GM19193 (cell line): ENCODE measurements around the gene KAT6B.

Source experiments
- POLR2A ChIP-seq: IDR thresholded peaks from 4 replicates; pipeline ENCODE4 v1.6.1; 2011; ENCODE audit not compliant: insufficient read depth, insufficient read length; ENCODE audit errors: extremely low read depth

KAT6B gene

DNA sequence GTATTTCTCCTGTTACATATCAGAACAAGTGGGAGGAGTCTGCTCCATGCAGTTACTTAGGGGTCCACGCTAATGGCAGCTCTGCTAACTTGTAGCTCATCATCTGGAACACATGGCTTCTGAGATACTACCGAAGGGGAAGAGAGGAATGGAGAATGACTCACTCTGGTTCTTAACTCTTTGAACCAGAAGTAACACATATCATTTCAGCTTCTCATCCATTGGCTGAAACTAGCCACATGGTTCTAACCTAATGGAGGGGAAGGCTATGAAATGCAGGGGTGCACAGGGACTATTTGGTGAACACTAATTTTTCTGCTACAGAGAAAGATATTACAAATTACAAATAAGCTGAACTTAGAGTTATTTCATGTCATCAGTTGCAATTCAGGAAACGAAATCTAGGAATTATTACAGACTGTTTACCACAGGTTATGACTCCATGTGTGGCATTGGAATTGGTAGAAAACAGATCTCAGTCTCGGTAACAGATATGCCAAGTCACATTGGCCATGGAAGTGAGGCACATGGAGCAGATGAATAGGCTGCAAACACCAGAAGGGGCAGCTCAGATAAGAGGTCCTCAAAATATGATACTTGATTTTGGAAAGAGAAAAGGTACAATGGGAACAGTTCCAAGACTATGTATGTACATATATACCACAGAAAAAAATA lies 9.4 kb upstream of the KAT6B start:
- no peak for TF ChIP-seq POLR2A

GRCh38 chr10:74821501-74821900 lies 4.9 kb upstream of the KAT6B start:
- TF ChIP-seq POLR2A: no peak

DNA sequence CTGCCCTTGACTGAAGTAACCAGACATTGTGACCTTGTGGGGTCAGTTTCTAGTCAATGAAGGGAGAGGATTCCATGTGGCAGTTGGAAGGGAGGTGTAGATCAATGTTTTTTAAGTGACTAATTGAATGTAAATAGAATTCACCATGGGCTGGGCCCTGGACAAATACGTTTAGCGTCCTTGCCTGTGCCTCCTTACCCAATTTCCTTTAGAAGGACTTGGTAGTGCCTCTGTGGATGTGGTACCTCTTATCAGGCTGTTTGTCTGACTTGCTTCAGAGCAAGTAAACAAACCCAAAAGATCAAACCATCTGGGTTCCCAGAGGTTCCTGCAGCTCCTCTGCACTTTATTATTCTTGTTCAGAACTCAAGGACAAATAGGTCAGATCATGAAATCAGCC lies 4.3 kb upstream of the KAT6B start:
- TF ChIP-seq POLR2A: no peak

DNA sequence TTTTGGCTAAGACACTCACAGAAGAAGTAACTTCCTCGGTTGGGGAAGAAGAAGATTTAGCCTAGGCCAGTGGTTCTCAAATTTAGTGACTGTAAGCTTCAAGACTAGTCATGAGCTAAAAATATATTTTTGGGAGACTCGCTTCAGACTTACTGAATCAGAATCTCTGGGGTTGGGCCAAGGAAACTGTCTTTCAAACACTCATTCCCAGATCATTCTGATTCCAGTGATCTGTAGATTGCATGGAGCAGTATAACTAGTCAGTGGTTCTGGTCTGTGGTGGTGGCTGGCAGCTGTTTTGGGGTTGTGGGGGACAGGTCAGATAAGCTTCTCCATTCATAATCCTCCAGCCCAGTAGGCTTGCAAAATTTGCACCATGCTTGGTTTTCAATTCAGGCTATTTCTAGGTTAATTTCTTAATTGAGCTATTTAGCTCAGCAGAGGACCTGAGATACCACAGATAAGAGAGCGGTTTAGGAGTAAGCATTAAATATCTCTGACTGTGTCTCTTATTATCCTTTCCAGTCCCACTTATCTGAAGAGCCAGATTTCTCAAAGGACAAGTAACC lies 3.8 kb upstream of the KAT6B start:
- no peak for TF ChIP-seq POLR2A

DNA sequence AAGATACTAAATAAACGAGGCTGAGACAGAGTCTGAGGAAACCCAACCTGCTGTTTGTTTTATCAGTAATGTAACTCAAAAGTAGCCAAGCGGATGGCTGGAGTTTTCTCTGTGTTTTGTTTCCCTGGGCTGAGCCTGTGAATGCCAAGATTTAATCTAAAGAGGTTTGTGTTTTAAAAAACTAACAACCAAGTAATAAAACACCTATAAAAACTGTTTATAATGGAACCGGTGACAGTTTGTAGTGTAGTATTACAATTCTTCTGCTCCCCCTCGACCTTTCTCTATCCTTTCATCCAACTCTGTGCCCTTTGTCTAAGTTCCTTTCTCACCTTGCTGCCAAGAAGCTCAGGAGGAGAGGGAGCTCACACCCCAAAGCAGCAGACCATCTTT lies 2.6 kb upstream of the KAT6B start:
- TF ChIP-seq POLR2A: no peak

DNA sequence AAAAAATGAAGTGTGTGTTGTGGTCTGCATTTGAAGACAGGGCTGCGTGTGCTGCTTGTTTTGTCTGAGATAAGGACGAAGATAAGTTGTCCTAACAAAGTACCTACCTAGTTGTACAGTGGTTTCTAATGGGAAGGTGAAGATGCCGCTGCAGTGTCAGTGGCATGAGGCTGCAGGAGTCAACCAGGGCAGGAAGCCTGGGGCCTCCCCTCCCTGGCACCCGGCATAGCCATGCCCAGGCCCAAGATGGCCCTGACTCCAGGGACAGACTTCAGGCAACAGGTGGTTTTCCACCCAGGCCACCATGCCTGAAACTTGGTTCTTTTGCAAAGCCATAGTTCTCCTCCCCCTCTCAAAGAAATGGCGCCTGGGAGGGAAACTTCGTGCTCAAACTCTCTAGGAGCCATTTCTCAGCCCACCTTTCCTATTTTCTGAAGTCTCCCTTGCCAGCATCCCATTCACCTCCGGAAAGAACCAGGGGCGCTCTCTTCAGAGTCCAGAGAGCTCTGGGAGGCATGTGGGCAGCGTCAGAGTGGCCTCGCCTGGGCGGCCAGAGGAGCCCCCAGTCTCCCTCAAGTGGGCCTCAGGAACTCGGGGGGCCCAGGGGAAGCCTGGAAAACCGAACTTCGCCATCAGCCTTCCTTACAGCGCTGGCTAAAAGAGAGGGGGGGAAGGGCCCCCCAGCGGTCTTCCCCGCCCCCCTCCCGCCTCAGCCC lies 2.1 kb upstream of the KAT6B start:
- TF ChIP-seq POLR2A: no peak

DNA sequence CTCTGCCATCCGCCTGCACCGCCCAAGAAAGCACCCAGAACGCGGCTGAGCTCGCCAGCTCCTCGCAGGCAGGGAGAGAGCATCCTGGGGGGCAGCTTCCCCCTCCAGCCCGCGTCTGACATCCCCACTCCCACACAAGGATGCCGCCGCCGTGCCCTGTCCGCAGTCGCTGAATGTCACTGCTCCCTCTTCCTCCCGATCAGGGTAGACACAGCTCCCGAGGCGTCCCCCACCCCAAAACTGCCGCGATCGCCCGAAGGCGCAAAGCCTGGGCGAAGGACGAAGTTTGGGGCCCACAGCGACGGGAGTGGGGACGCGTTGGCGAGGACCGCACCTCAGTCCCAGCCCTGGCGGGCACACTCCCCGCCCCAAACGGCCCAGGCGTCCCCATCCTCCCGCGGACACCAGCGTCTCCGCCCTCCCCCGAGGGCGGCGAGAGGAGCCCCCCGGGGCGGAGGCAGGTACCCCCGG lies 1.5 kb upstream of the KAT6B start:
- no peak for TF ChIP-seq POLR2A

GRCh38 chr10:74825371-74826141 lies 844 bp upstream of the KAT6B start:
- peak; percentile 6 for TF ChIP-seq POLR2A

GRCh38 chr10:74827045-74827441 lies 643 bp downstream of the KAT6B start:
- TF ChIP-seq POLR2A: no peak

- TF ChIP-seq POLR2A: no peak
Observed at GRCh38 chr10:74827694-74828093, 1.3 kb downstream of the KAT6B start.

- TF ChIP-seq POLR2A: no peak
Observed at GRCh38 chr10:74828946-74829345, 2.5 kb downstream of the KAT6B start.

DNA sequence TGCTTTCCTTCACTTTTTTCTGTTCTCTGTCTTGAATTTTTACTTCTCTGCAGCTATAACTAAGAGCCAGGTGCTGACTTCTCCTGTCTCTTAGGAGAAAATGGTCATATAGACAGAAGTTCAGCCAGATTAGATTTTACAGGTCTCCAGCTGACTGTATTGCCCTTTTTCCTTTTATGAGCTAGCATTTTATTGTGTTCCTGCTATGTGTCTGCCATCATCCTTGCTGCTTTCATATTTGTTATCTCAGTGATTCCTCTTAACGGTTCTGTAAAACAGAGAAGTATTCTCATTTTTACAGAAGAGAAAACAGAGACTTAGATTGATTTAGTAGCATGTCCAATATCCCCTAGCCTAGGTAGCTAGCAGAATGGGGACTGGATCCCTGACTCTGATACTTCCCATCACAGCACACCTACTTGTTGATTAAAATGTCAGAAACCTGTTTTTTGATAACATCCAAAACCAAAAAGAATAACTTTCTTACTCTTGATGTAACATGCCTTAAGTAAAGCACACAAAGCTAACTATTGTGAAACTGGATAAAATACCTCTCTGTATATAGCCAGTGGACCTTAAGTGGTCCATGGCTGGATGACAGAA lies 5.2 kb downstream of the KAT6B start:
- no peak for TF ChIP-seq POLR2A

DNA sequence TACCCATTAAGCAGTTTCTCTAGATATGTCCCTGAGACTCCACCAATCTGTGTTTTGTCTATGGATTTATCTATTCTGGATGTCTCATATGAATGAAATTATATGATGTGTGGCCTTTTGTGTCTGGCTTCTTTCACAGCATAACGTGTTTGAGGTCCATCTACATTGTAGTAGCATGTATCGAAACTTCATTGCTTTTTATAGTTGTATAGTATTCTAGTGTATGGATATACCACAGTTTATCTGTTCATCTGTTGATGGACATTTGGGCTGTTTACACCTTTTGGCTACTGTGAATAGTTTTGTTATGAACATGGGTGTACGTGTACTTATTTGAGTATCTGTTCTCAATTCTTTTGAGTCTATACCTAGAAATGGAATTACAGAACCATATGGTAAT lies 9.6 kb downstream of the KAT6B start:
- TF ChIP-seq POLR2A: no peak

DNA sequence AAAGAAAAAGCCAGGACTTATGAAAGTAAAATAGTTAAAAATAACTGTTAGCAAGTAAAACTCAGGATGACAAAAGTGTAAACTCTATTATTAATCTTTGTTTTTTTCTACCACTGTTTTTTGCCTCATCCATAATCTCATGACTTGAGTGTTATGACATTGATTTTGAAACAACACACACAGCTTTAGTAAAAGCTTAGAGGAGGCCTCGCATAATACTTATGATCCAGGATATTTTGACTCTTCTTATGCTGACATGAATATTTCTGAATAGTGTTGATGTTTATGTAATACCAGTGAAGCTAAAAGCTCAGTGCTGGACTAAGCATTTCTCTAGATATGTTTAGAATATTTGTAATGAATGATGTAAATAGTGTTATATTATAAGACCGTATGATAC lies 10.5 kb downstream of the KAT6B start:
- TF ChIP-seq POLR2A: no peak

DNA sequence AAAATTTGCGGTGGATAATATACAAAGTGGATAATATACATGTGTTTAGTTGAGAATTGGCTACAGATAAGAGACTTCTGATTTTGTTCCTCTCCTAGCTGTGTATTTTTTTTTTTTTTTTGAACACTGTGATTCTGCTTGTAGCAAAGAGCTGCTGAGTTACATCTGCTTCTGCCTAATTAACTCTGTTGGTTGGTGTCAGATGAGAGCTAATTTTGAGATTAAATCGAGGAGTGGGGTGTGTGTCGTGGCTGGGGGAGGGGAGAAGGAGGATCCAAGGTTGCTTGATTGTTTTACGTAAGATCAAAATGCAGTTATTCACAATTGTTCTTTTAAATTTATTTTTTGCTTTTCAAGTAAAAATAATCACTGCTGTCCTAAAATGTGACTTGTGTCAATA lies 11.3 kb downstream of the KAT6B start:
- no peak for TF ChIP-seq POLR2A
